LNCaP clone FGC (cell line): Measurements from ENCODE around the gene NAA16.

Source experiments
- DNase-seq: peaks from one replicate; pipeline ENCODE4 v3.0.0-alpha.2; 2011; ENCODE audit warnings: low read depth
- H3K4me3 ChIP-seq: 2 replicates; pipeline ENCODE4 v1.5.1; 2011; ENCODE audit warnings: mild to moderate bottlenecking, low read depth, low read length, control low read depth
- CTCF ChIP-seq: IDR thresholded peaks from 2 replicates; pipeline ENCODE4 v1.5.1; 2012; ENCODE audit warnings: mild to moderate bottlenecking; ENCODE audit not compliant: control insufficient read depth, insufficient read depth; ENCODE audit errors: extremely low read depth

NAA16 gene

GRCh38 chr13:41293272-41293671 is 17.8 kb upstream of the NAA16 start:
- no peak for TF ChIP-seq CTCF
- H3K4me3 ChIP-seq, result no peak overlapping the region

GRCh38 chr13:41294914-41295313 is 16.2 kb upstream of the NAA16 start:
- no peak for TF ChIP-seq CTCF
- no peak overlapping the region for H3K4me3 ChIP-seq

More at GRCh38 chr13:41293272-41293671, 17.8 kb upstream of the NAA16 start:
- no peak for DNase-seq

GRCh38 chr13:41295973-41296372 is 15.1 kb upstream of the NAA16 start:
- H3K4me3 ChIP-seq, result no peak overlapping the region
- no peak for DNase-seq
- no peak for TF ChIP-seq CTCF

More at GRCh38 chr13:41294914-41295313, 16.2 kb upstream of the NAA16 start:
- no peak for DNase-seq

- DNase-seq, result no peak
Observed at GRCh38 chr13:41296879-41297646, 14.0 kb upstream of the NAA16 start.

GRCh38 chr13:41299316-41300094 is 11.6 kb upstream of the NAA16 start:
- DNase-seq, result no peak
- TF ChIP-seq CTCF, result no peak
- H3K4me3 ChIP-seq, result no peak overlapping the region

More at GRCh38 chr13:41296879-41297646, 14.0 kb upstream of the NAA16 start:
- no peak overlapping the region for H3K4me3 ChIP-seq
- no peak for TF ChIP-seq CTCF

DNA sequence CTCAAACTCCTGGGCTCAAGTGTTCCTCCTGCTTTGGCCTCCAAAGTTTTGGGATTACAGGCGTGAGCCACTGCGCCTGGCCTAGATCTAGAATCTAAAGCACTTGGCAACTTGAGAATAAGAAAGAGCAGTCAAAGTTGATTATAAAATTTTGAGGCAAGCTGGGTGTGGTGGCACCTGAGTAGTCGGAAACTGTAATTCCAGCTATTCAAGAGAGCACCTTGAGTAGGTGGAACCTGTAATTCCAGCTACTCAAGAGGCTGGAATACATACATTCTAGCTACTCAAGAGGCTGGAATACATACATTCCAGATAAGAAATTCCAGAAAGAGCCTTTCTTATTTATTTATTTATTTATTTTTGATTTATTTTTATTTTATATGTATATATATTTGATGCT is 8.3 kb upstream of the NAA16 start:
- no peak overlapping the region for H3K4me3 ChIP-seq
- no peak for TF ChIP-seq CTCF
- DNase-seq, result no peak
